Fibroblast of peridontal ligament (primary cell): Measurements from ENCODE around the gene RREB1.

ENCODE experiments used
- DNase-seq: peaks from one replicate; pipeline ENCODE4 v3.0.0-alpha.2; 2010; ENCODE audit errors: extremely low read depth

The RREB1 gene

GRCh38 chr6:7193122-7193521 lies 85.4 kb downstream of the RREB1 start:
- DNase-seq: no peak

- DNase-seq: no peak
Measured at GRCh38 chr6:7194657-7195056, 86.9 kb downstream of the RREB1 start.

DNA sequence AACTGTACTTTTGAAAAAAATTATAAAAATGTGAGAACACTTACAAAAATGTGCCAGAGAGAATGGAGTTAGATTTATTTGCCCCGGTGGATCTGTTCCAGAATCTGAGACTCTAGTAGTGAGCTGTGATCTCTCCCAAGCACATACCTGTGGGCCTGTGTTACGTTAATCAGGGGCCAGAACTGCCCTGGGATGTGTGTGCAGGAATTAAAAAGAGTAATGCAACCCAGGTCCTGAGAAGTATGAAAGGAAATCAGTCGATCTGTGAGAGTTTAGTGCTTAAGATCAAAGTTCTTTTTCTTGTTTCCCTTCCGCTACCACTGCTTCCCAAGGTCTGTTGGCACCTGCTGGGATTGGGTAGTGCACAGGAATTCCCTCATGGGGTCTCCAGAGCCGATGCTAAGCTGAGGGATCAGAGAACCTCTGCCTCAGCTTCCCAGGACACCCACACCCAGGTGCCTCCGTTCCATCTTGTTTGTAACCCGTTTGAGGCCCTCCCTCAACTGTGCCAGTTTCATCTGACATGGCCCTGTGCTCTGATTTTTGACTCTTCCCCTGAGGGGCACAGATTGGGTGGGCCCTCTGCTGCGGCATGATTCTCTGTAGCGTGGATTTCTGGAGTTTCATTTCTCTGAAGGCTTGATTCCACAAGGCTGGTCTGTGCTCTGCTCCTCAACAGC lies 87.7 kb downstream of the RREB1 start:
- no peak for DNase-seq

DNA sequence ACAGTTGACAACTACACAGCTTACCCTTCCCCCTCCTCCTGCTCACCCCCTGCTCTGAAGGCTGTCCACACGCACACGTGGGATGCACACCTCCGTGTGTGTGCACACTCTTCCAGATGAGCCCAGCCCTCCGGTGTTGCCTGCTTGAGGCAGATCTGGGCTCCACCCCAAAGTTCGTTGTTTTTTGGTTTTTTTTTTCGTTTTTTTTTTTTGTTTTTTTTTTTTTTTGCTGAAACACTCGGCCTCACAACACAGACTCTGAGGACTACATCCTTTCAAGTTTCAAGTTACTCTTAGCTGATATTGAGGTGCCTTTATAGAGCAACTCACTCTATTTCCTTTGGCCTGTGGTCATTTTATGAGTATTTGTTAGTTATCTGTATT lies 88.2 kb downstream of the RREB1 start:
- DNase-seq: no peak

GRCh38 chr6:7196685-7197283 lies 89.0 kb downstream of the RREB1 start:
- DNase-seq: no peak

DNA sequence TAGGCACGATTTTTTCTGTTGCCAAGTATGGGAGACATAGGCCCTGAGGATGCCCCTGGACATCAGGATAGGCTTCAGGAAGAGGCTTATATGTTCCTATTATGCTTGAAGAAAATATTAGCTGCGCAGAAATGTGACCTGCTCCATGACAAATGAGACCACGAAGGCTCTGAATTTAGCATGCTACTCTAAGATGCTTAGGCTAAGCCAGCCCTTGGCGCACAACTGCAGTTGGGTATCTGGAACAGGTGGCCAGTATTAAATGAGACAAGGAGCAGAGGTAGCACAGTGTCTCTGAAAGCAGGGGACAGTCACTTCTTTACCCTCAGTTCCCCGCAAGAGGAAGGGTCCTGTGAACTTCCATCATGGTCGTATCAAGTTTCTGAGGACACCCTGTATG lies 90.0 kb downstream of the RREB1 start:
- DNase-seq: no peak

GRCh38 chr6:7198833-7199800 lies 91.4 kb downstream of the RREB1 start:
- no peak for DNase-seq

GRCh38 chr6:7200598-7201443 lies 93.1 kb downstream of the RREB1 start:
- no peak for DNase-seq

- DNase-seq: no peak
Measured at GRCh38 chr6:7201444-7201731, 93.6 kb downstream of the RREB1 start.

GRCh38 chr6:7201732-7202541 lies 94.2 kb downstream of the RREB1 start:
- no peak for DNase-seq

- DNase-seq: no peak
Measured at GRCh38 chr6:7202950-7203349, 95.2 kb downstream of the RREB1 start.

- DNase-seq: no peak
Measured at GRCh38 chr6:7203939-7204338, 96.2 kb downstream of the RREB1 start.

DNA sequence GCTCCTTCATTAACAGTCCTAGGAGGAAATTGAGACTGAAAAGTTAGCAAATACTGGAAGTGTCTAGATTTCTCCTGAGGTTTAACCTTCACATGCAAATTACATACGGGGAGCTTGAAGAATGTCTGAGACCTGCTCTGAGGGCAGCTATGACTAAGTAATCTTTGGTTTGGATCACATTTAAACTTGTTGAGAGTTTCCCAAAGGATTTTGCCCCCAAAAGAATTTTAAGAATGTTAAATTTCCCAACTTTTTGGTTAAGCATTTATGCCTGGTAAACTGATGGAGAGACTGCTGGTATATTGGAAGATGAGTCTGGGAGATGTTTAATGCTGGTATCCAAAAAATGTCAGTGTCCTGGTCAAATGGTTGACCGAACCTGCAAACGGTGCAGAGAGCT lies 97.0 kb downstream of the RREB1 start:
- peak; percentile 63 for DNase-seq

- no peak for DNase-seq
Measured at GRCh38 chr6:7207720-7208119, 100.0 kb downstream of the RREB1 start.

- no peak for DNase-seq
Measured at GRCh38 chr6:7213416-7213815, 105.7 kb downstream of the RREB1 start.

DNA sequence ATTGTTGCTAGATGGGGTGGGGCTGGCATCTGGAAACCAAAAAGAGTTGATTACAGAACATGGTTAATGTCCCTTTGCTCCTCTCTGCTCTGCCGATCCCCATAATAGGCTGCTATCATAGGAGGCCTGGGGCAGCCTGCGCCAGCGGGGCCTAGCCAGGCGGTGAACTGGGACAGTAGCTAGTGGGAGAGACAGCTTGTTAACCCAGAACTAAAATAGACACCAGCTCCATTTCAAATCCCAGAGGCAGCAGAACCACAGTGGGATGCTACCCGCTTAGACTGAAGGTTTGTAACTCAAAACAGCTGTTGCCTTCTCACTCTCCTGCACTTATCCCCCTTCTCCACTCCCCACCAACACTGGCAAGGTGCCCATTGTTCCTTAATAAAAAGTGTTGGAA lies 106.7 kb downstream of the RREB1 start:
- peak; percentile 25 for DNase-seq

GRCh38 chr6:7215131-7215530 lies 107.4 kb downstream of the RREB1 start:
- DNase-seq: no peak

DNA sequence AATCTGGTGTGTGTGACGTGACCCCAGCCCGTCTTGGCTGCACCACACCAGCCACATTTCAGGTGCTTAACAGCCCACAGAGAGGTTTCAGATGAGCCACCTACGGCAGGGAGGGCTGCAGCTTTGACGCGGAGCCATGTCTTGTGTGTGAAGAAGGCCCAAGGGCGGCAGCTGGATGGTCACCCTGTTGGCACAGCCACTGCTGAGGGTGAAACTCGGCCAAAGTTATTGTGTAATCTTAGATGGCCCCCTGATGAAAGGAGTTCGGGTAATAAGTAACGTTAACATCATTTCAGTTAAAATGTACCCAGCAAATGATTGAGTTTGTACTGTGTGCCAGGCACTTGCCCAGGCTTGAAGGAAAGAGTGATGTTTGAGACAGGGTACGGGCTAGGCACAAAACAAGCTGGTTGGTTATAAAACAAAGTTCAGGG lies 108.1 kb downstream of the RREB1 start:
- no peak for DNase-seq

- no peak for DNase-seq
Measured at GRCh38 chr6:7216941-7217621, 109.3 kb downstream of the RREB1 start.

GRCh38 chr6:7218406-7218988 lies 110.7 kb downstream of the RREB1 start:
- DNase-seq: no peak
